Activated effector memory CD4-positive, alpha-beta T cell treated with Interleukin-2 at 50 U/mL for 16 hours (primary cell): ENCODE data around the gene CREG1.
A peak's percentile ranks its signal among the peaks of the same experiment; 100 is the strongest.
"Not testable (repeated sequence)": the region's sequence is repeated elsewhere in the genome, so short reads cannot be mapped to it uniquely, and the experiment has no call there.

Source experiments
- DNase-seq: peaks from one replicate; pipeline ENCODE4 v3.0.0-alpha.2; 2020

Gene CREG1

GRCh38 chr1:167553136-167554027, at the start of gene CREG1:
CREG1 (minus strand) TSS chr1:167553762.
- DNase-seq: peak; percentile 81

GRCh38 chr1:167602840-167603239, 49.3 kb upstream of the CREG1 start:
- DNase-seq: no peak

GRCh38 chr1:167601442-167602383, 48.2 kb upstream of the CREG1 start:
- no peak for DNase-seq

GRCh38 chr1:167599957-167600581, 46.5 kb upstream of the CREG1 start:
- DNase-seq: no peak

GRCh38 chr1:167594822-167595221, 41.3 kb upstream of the CREG1 start:
- DNase-seq: no peak

- no peak for DNase-seq
These were observed 40.3 kb upstream of the CREG1 start for GRCh38 chr1:167593860-167594259.

- no peak for DNase-seq
These were observed 38.9 kb upstream of the CREG1 start for GRCh38 chr1:167592475-167592874.

GRCh38 chr1:167588361-167588760, 34.8 kb upstream of the CREG1 start:
- no peak for DNase-seq

- no peak for DNase-seq
These were observed 34.3 kb upstream of the CREG1 start for GRCh38 chr1:167587872-167588271.

GRCh38 chr1:167587342-167587741, 33.8 kb upstream of the CREG1 start:
- DNase-seq: no peak

GRCh38 chr1:167584581-167584980, 31.0 kb upstream of the CREG1 start:
- DNase-seq: no peak

GRCh38 chr1:167582722-167583121, 29.2 kb upstream of the CREG1 start:
- no peak for DNase-seq

GRCh38 chr1:167582064-167582463, 28.5 kb upstream of the CREG1 start:
- no peak for DNase-seq

GRCh38 chr1:167579986-167580385, 26.4 kb upstream of the CREG1 start:
- DNase-seq: no peak

GRCh38 chr1:167578939-167579521, 25.5 kb upstream of the CREG1 start:
- DNase-seq: no peak

GRCh38 chr1:167575649-167576048, 22.1 kb upstream of the CREG1 start:
- DNase-seq: no peak

GRCh38 chr1:167573035-167573434, 19.5 kb upstream of the CREG1 start:
- no peak for DNase-seq

- not testable (repeated sequence) for DNase-seq
These were observed 17.1 kb upstream of the CREG1 start for GRCh38 chr1:167570712-167571111.

GRCh38 chr1:167567663-167568062, 14.1 kb upstream of the CREG1 start:
- DNase-seq: no peak

- DNase-seq: no peak
These were observed 13.2 kb upstream of the CREG1 start for GRCh38 chr1:167566766-167567165.

GRCh38 chr1:167565922-167566321, 12.4 kb upstream of the CREG1 start:
- no peak for DNase-seq

- no peak for DNase-seq
These were observed 11.2 kb upstream of the CREG1 start for GRCh38 chr1:167564612-167565270.
